ENCODE results near the gene ZNF576.

The ZNF576 gene

DNA sequence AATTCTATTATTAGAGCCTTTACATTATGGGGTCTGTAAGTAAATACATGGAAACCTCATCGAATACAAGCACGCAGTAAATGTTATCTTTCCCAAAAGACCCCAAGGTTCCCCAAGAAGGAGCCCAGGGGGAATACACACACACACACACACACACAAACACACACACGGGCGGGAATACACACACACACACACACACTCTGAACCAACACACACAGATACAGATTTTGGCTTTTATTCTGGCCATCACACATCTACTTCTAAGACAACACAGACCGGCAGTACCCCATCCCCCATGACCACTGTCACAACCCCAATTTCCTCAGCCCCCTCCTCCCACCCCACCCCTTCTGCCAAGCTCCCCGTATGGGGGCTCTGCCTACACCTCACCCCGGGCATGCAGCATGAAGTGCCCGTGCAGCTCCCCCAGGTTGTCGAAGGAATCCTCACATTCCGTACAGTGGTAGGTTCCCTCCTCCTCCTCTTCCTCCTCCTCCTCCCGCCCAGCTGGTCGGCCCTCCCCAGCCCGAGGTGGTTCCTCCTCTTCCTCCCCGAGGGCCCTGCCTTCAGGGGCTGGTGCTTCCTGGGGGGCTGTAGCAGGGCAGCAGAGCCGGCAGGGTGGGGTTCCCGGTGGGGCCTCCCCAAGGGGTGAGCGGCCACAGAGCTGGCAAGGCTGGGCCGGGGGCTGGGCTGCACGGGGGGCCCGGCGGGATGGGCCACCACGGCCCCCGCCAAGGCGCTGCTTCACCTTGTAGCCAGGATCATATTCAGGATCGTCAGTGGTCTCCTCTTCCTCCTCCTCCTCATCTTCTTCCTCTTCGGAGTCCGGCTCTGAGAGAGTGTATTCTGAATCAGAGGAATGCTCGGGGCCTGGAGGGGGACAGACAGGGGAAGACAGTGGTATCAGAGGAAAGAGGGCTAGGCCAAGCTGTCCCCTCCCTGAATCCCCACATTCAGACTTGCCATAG, 11.1 kb downstream of the ZNF576 start:
- TF ChIP-seq, protein P1, sequence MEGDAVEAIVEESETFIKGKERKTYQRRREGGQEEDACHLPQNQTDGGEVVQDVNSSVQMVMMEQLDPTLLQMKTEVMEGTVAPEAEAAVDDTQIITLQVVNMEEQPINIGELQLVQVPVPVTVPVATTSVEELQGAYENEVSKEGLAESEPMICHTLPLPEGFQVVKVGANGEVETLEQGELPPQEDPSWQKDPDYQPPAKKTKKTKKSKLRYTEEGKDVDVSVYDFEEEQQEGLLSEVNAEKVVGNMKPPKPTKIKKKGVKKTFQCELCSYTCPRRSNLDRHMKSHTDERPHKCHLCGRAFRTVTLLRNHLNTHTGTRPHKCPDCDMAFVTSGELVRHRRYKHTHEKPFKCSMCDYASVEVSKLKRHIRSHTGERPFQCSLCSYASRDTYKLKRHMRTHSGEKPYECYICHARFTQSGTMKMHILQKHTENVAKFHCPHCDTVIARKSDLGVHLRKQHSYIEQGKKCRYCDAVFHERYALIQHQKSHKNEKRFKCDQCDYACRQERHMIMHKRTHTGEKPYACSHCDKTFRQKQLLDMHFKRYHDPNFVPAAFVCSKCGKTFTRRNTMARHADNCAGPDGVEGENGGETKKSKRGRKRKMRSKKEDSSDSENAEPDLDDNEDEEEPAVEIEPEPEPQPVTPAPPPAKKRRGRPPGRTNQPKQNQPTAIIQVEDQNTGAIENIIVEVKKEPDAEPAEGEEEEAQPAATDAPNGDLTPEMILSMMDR (conservative IDR thresholded peaks at IDR 0.05; ENCODE audit: low read depth, low read length): no peak
- H3K4me1 ChIP-seq (ENCODE audit: low read depth, poor library complexity, severe bottlenecking): no peaks in the 10 kb centered on the region
- H3K4me2 ChIP-seq: no peak overlapping the region
- no peaks in the 10 kb centered on the region for H3K27me3 ChIP-seq (ENCODE audit: insufficient read depth, low read depth)
- H4K20me1 ChIP-seq (ENCODE audit: insufficient read depth): no peaks in the 10 kb centered on the region
- no peaks in the 10 kb centered on the region for H3K79me2 ChIP-seq (ENCODE audit: insufficient read depth, low read depth)
- H3K27ac ChIP-seq: no peak overlapping the region
- no peak overlapping the region for H3K9ac ChIP-seq
- no peak overlapping the region for H2AFZ ChIP-seq (ENCODE audit: low read depth)
- H3K4me3 ChIP-seq (IDR thresholded peaks at IDR 0.05; ENCODE audit: insufficient read depth, low read depth, low read length): no peak overlapping the region
- no peaks in the 10 kb centered on the region; the same call in 1 of the 2 replicates for H3K36me3 ChIP-seq (ENCODE audit: insufficient read depth)

DNA sequence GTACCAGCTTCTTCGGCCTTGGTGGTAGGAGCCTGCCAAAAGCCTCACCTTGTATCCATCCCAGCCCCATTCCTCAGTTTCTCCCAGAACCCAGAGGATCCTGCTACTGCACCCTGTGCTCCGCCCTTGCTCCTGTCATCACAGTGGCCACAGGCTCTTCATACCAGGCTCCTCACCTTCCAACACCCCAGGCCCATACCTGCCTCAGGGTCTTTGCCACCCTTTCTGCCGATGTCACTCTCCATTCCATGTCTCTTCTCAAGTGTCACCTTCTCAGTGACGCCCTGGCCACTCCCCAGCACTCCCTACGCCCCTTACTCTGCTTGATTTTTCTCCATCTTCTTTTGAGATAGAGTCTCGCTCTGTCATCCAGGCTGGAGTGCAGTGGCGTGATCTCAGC, 13.5 kb downstream of the ZNF576 start:
- Histone ChIP-seq H2AFZ (ENCODE audit: low read depth) (no peak overlapping the region), H3K4me2 (no peak overlapping the region), H3K9ac (no peak overlapping the region), H3K27ac (no peak overlapping the region), H3K36me3 (ENCODE audit: insufficient read depth) (no peaks in the 10 kb centered on the region; the same call in 1 of the 2 replicates), H4K20me1 (ENCODE audit: insufficient read depth) (no peaks in the 10 kb centered on the region), H3K4me3 (IDR thresholded peaks at IDR 0.05; ENCODE audit: insufficient read depth, low read depth, low read length) (no peak overlapping the region), H3K27me3 (ENCODE audit: insufficient read depth, low read depth) (no peaks in the 10 kb centered on the region), H3K79me2 (ENCODE audit: insufficient read depth, low read depth) (no peaks in the 10 kb centered on the region), H3K4me1 (ENCODE audit: low read depth, poor library complexity, severe bottlenecking) (no peaks in the 10 kb centered on the region)
- TF ChIP-seq, protein P1 (conservative IDR thresholded peaks at IDR 0.05; ENCODE audit: low read depth, low read length): no peak

DNA sequence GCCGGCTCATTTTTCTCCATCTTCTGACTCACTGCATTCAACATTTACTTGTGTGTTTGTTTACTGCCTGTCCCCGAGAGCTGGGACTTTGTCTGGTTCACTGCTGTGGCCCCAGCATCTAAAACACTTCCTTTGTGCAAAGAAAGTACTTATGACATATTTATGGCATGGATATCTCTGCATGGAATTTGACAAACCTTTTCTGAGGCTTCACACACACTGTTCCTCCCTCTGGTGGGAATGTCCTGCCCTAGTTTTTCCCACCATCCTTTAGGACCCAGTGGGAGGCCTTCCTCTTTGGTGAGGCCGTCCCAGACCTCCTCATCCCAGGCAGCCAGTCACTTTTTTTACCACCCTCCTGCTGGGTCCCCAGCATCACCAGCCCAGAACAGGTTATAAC, 14.1 kb downstream of the ZNF576 start:
- Histone ChIP-seq H4K20me1 (ENCODE audit: insufficient read depth) (no peaks in the 10 kb centered on the region), H3K4me1 (ENCODE audit: low read depth, poor library complexity, severe bottlenecking) (no peaks in the 10 kb centered on the region), H3K27ac (no peak overlapping the region), H2AFZ (ENCODE audit: low read depth) (no peak overlapping the region), H3K9ac (no peak overlapping the region), H3K79me2 (ENCODE audit: insufficient read depth, low read depth) (no peaks in the 10 kb centered on the region; the same call in 1 of the 2 replicates), H3K4me3 (IDR thresholded peaks at IDR 0.05; ENCODE audit: insufficient read depth, low read depth, low read length) (no peak overlapping the region), H3K4me2 (no peak overlapping the region), H3K27me3 (ENCODE audit: insufficient read depth, low read depth) (no peaks in the 10 kb centered on the region), H3K36me3 (ENCODE audit: insufficient read depth) (no peaks in the 10 kb centered on the region; the same call in 1 of the 2 replicates)
- TF ChIP-seq, protein P1 (conservative IDR thresholded peaks at IDR 0.05; ENCODE audit: low read depth, low read length): no peak

DNA sequence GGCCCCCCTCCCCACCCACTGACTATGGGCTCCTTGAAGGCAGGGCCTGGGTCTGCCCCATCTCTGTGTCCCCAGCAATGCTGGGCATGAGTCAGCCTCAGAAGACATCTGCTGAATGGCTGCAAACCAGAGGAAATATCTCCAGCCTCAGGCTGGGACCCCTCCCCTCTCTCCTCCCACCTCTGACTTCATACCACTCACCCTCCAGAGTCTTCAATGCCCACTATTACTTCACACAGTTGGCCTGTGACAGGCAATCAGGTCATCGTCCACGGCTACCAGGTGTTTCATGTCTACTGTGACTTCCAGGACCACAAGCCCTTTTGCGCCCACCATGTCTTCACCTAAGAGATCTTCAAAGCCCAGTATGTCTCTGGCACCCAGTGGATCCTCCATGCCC, 15.4 kb downstream of the ZNF576 start, which contains the start of gene SRRM5:
TSS of gene SRRM5 (plus strand) at position 301 of the 400 bp plus-strand sequence. CDS start at position 335, 34 bp downstream.
- TF ChIP-seq, protein P1 (conservative IDR thresholded peaks at IDR 0.05; ENCODE audit: low read depth, low read length): no peak
- Histone ChIP-seq H3K27me3 (ENCODE audit: insufficient read depth, low read depth) (no peaks in the 10 kb centered on the region), H3K9ac (no peak within 1 kb of the TSS), H3K36me3 (ENCODE audit: insufficient read depth) (no peaks in the 10 kb centered on the region; the same call in 1 of the 2 replicates), H3K27ac (no peak within 1 kb of the TSS), H3K79me2 (ENCODE audit: insufficient read depth, low read depth) (no peaks in the 10 kb centered on the region; the same call in 1 of the 2 replicates), H3K4me1 (ENCODE audit: low read depth, poor library complexity, severe bottlenecking) (no peaks in the 10 kb centered on the region), H4K20me1 (ENCODE audit: insufficient read depth) (no peaks in the 10 kb centered on the region), H3K4me3 (IDR thresholded peaks at IDR 0.05; ENCODE audit: insufficient read depth, low read depth, low read length) (no peak within 1 kb of the TSS), H3K4me2 (no peak within 1 kb of the TSS), H2AFZ (ENCODE audit: low read depth) (no peak within 1 kb of the TSS)
